GM19099 (cell line): Measurements from ENCODE around the gene DAB1.

Source experiments
- POLR2A ChIP-seq: IDR thresholded peaks from 3 replicates; pipeline ENCODE4 v1.6.1; 2011; ENCODE audit warnings: low read depth; ENCODE audit not compliant: insufficient read length; ENCODE audit errors: extremely low read depth

Gene DAB1

DNA sequence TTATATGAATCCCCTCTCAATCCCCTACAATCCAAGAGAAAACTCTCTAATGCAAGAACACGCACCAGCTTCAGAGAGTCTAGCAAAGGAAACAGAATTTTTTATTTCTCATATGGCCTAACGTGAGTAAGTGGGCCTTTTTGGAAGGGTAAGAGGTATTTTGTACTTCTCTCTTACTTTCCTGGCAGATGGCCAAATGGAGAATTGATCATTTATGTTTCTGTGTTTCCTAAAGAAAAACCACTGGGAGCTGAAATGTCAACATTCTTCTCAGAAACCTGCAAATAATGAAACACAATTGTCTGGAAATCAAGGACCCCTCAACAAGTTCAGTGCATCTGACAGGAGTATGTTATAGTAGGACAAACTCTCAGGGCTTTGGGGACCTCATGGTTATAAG lies 281.7 kb downstream of the DAB1 start:
- no peak for TF ChIP-seq POLR2A

- no peak for TF ChIP-seq POLR2A
Observed at GRCh38 chr1:57138432-57139078, 285.3 kb downstream of the DAB1 start.

- TF ChIP-seq POLR2A = no peak
Observed at GRCh38 chr1:57137980-57138379, 285.9 kb downstream of the DAB1 start.

DNA sequence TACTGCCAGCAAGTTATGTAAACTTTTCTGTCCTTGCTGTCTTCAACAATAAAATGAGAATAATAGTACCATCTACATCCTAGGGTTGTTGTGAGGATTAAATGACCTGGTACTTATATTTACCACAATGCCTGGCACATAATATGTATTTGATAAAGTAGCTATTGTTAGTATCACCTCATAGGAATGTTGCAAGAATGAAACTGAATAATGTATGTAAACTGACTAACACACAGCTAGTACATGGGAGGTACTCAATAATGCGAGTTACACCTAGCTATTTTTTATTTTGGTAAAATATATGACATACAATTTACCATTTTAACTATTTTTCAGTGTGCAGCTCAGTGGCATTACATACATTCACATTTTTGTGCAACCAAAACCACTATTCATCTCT lies 289.1 kb downstream of the DAB1 start:
- no peak for TF ChIP-seq POLR2A

DNA sequence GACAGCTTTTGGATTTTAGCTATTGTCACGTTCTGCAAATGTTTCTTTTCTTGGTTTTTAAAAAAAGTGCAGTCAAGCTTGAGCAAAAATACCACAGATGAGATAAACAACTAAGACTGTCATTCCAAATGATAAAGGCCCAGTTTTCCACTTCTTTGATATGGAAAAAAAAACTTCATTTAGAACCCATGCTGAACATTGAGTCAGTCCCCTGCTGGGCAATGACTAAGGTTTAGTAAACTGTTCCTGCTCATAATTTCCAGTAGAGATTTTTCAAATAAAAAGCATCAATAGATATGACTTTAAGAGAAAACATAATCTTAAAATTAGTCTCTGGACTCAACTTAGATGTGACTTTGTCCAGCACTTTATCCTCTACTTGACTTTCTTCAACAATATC lies 290.2 kb downstream of the DAB1 start:
- no peak for TF ChIP-seq POLR2A

DNA sequence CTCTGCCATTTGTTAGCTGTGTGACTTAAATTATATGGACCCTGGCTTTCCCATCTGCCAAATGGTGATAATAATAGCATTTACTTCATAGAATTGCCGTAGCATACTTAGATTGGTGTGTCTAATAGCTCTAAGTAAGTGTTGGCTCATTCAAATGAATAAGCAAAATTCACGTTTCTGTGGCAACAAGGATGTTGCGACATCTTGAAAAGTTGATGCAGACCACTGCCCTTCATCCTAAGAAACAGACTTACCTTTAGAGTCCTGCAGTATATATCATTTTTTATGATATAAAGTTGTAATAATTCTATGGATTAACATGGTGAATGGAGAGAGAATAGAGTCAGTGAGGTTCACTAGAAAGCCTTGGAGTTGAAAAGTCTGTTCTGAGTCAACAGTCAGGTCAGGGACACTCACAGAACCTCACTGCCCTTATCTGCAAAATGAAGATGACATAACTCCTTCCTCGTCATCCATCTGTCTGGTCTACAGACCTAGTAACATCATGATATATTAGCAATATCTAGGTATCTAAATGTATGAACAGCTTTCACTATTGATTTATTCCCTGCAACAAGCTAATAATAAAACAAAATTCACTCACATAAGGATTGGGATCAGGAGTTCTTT lies 290.8 kb downstream of the DAB1 start:
- TF ChIP-seq POLR2A = no peak

- no peak for TF ChIP-seq POLR2A
Observed at GRCh38 chr1:57131701-57132394, 292.0 kb downstream of the DAB1 start.

- TF ChIP-seq POLR2A = no peak
Observed at GRCh38 chr1:57131257-57131656, 292.6 kb downstream of the DAB1 start.

DNA sequence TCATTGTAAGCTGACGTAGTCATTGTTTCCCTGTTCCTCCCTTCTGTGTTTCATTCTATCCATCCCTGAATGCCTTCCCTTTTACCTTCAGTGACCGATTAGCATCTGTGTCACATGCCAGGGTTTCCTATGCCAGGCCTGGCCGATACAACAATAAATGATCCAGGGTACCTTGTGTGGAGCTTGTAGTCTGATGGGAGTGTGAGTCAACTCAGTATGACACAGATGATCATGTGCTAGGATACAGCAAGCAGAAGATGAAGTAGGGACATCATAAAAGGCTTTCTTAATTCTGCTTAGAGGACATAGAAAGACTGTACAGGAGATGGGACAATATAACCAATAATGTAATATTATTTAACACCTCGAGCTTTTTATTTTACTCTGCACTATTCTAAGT lies 294.0 kb downstream of the DAB1 start:
- TF ChIP-seq POLR2A = no peak

GRCh38 chr1:57127976-57128375 lies 295.9 kb downstream of the DAB1 start:
- TF ChIP-seq POLR2A = no peak

GRCh38 chr1:57124768-57125446 lies 299.0 kb downstream of the DAB1 start:
- TF ChIP-seq POLR2A = no peak

DNA sequence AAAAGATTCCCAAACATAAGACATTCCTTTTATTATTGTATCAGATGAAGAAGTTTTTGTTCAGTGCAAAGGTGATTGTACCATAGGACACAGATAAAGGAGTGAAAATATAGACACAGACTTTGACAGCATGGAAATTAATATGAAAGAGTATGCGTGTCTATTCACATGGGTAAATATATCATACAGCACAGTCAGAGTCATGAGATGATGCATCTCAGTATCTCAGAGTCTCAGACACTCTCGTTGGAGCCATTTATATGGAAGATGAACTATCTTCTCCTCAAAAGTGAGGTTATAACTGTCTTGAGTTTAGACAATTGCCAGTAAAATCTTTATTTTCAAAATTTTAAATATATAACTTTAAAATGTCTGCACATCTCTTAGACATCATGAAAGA lies 299.7 kb downstream of the DAB1 start:
- no peak for TF ChIP-seq POLR2A

GRCh38 chr1:57122031-57122430 lies 301.8 kb downstream of the DAB1 start:
- TF ChIP-seq POLR2A = no peak

DNA sequence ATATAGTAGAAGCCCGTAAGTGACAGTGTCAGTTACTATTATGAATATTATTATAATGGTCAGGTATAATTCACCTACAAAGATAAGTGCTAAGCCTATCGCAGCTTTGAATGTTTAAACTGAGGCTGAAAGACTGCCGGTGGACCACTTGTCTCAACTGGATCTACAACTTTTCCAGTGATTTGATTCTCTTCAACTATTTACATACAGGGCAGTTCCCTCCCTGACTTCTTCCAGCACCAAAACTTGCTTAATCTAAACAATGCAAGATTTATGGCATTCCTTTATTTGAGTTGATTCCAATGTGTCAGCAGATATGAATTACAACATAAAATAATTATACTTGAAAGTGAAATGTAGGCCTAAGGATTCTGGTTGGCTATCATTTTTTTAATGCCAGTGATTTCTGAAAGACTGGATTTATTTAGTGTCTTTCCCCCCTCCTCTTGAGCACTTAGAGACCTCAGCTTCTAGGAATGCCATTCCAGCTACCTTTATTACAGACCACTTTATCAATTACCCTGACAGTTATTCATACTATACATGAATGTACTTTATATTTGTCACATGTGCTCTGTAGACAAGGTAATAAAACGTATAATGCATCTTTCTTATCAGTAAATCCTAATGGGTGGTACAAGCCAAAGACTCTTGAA lies 304.8 kb downstream of the DAB1 start:
- TF ChIP-seq POLR2A = no peak

DNA sequence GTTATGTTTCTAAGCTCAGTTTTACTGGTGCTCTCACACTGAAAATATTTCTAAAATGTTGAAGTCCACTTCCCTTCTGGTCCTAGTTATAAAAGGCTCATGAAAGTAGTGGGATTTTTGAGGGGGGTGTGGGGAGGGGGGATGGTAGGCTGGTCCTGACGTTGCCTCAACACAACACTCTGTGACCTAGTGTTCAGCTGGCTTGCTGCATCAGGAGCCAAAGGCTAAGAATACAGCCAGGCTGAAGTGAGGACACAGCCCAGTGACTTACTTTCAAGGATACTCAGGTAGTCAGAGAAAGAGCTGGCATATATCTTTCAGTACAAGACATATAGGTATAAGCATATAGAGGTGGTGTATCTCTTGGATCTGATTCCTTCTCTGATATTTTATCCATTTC lies 306.1 kb downstream of the DAB1 start:
- no peak for TF ChIP-seq POLR2A

- TF ChIP-seq POLR2A = no peak
Observed at GRCh38 chr1:57116871-57117270, 307.0 kb downstream of the DAB1 start.

DNA sequence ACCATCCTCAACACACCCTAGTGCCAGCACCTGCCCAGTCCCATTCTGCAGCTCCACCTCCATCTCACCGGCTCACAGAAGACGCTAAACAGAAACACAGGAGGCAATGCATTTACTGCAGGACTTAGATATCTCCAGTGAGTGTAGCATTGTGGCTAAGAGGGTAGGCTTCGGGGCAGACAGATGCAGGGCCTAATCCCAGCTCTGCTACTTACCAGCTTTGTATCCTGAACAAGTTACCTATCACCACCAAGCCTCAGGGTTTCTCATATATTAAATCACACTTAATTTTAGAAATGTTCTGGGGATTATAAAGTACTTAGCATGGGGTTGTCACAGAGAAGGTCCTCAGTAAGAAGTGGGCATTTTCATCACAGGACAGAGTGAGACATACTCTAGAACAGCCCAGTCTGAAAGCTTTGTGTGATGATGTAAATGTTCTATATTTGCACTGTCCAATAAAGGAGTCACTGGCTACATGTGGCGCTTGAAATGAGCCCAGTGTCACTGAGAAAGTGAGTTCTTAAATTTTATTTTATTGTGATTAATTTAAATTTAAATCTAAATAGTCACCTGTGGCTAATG lies 308.7 kb downstream of the DAB1 start:
- TF ChIP-seq POLR2A = no peak
